ENCODE measurements around the gene HPRT1.

HPRT1 gene

GRCh38 chrX:134525086-134525792, 65.3 kb downstream of the HPRT1 start:
- no peaks in the 10 kb centered on the region for H3K36me3 ChIP-seq
- no peak overlapping the region for H3K27ac ChIP-seq
- peaks cover 55 to 99% (median 90%) of the 10 kb centered on the region in 11 experiments for H3K27me3 ChIP-seq
- H3K4me1 ChIP-seq, result peaks cover 0 to 19% (median 10%) of the 10 kb centered on the region in 10 experiments; a peak in 15 of 20 replicates
- no peaks in the 10 kb centered on the region for H3K9me3 ChIP-seq (replicated peaks in 1 of 11)
- no peak overlapping the region for H3K4me2 ChIP-seq
- peaks cover 0 to 14% (median 0%) of the 10 kb centered on the region in 11 experiments; a peak in 5 of 22 replicates for H4K20me1 ChIP-seq
- H3K9ac ChIP-seq, result no peak overlapping the region
- TF ChIP-seq Cebpa-rat (IDR thresholded peaks at IDR 0.05), result no peak
- H3K4me3 ChIP-seq, result no peak overlapping the region

DNA sequence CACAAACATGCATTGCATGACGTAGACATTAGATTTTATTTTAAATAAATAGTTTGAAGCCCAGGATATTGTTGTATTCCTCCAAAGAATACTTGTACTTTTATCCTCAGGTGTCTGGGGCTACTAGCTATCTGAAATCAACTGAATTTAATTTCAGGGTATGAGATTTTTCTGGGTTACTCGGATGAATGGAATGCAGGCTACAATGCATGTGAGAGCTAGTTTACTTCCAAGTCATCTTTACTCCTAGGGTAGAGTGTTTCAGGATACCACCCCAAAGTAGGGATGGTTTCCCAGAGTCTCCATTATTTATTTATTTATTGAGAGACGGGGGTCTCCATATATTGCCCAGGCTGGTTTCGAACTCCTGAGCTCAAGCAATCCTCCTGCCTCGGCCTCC, 66.4 kb downstream of the HPRT1 start:
- H3K9me3 ChIP-seq (replicated peaks in 1 of 11), result no peaks in the 10 kb centered on the region
- H3K27ac ChIP-seq, result no peak overlapping the region
- H3K4me3 ChIP-seq, result no peak overlapping the region
- H3K4me1 ChIP-seq, result peaks cover 0 to 19% (median 10%) of the 10 kb centered on the region in 10 experiments; a peak in 15 of 20 replicates
- H3K4me2 ChIP-seq, result no peak overlapping the region
- peaks cover 67 to 99% (median 90%) of the 10 kb centered on the region in 11 experiments for H3K27me3 ChIP-seq
- peaks cover 0 to 11% (median 0%) of the 10 kb centered on the region in 11 experiments; a peak in 5 of 22 replicates for H4K20me1 ChIP-seq
- no peaks in the 10 kb centered on the region for H3K36me3 ChIP-seq
- H3K9ac ChIP-seq, result no peak overlapping the region
- TF ChIP-seq Cebpa-rat (IDR thresholded peaks at IDR 0.05), result no peak

GRCh38 chrX:134528960-134529359, 69.0 kb downstream of the HPRT1 start:
- Histone ChIP-seq H3K27me3 (peaks cover 73 to 99% (median 91%) of the 10 kb centered on the region in 11 experiments), H3K9ac (no peak overlapping the region), H3K4me3 (no peak overlapping the region), H3K4me1 (peaks cover 0 to 4% (median 0%) of the 10 kb centered on the region in 10 experiments; a peak in 1 of 20 replicates), H3K9me3 (replicated peaks in 1 of 11) (no peaks in the 10 kb centered on the region), H3K36me3 (no peaks in the 10 kb centered on the region), H3K4me2 (no peak overlapping the region), H4K20me1 (peaks cover 0 to 7% (median 0%) of the 10 kb centered on the region in 11 experiments; a peak in 4 of 22 replicates), H3K27ac (no peak overlapping the region)
- TF ChIP-seq Cebpa-rat (IDR thresholded peaks at IDR 0.05), result no peak

DNA sequence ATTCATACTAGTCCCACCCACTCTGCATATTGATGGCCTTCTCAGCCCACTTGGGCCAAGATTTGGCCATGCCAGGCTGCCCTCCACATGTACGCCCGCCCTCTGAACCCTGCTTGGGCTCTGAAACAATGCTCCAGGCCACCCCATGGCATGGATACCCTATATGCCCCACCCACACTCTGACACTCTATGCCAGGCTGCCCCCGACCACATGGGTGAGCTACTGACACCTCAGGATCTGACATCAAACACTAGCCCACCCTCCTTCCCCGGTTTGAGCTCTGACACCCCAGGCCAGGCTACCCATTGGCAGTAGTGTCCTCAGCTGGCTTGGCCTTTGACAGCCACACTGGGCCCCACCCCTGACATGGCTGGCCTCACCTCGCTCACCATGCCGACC, 69.5 kb downstream of the HPRT1 start:
- Histone ChIP-seq H3K27ac (no peak overlapping the region), H3K4me3 (no peak overlapping the region)

GRCh38 chrX:134530845-134531244, 70.9 kb downstream of the HPRT1 start:
- Histone ChIP-seq H3K4me1 (peaks cover 0 to 4% (median 0%) of the 10 kb centered on the region in 10 experiments; a peak in 1 of 20 replicates), H3K9me3 (replicated peaks in 1 of 11) (no peaks in the 10 kb centered on the region), H3K9ac (no peak overlapping the region), H3K4me2 (0 out of 22 replicates have a peak overlapping the region, but pooled peaks of 1 of the 11 experiments have one; percentile 13), H3K27ac (no peak overlapping the region), H3K4me3 (no peak overlapping the region), H3K27me3 (peaks cover 70 to 100% (median 97%) of the 10 kb centered on the region in 11 experiments), H4K20me1 (peaks cover 0 to 6% (median 0%) of the 10 kb centered on the region in 11 experiments; a peak in 4 of 22 replicates), H3K36me3 (no peaks in the 10 kb centered on the region)
- no peak for TF ChIP-seq Cebpa-rat (IDR thresholded peaks at IDR 0.05)

More for the DNA sequence above, 69.5 kb downstream of the HPRT1 start:
- TF ChIP-seq Cebpa-rat (IDR thresholded peaks at IDR 0.05), result no peak
- Histone ChIP-seq H3K4me1 (peaks cover 0 to 4% (median 0%) of the 10 kb centered on the region in 10 experiments; a peak in 1 of 20 replicates), H3K4me2 (no peak overlapping the region), H3K9me3 (replicated peaks in 1 of 11) (no peaks in the 10 kb centered on the region), H3K36me3 (no peaks in the 10 kb centered on the region), H3K27me3 (peaks cover 71 to 100% (median 93%) of the 10 kb centered on the region in 11 experiments), H3K9ac (no peak overlapping the region), H4K20me1 (peaks cover 0 to 7% (median 0%) of the 10 kb centered on the region in 11 experiments; a peak in 4 of 22 replicates)

DNA sequence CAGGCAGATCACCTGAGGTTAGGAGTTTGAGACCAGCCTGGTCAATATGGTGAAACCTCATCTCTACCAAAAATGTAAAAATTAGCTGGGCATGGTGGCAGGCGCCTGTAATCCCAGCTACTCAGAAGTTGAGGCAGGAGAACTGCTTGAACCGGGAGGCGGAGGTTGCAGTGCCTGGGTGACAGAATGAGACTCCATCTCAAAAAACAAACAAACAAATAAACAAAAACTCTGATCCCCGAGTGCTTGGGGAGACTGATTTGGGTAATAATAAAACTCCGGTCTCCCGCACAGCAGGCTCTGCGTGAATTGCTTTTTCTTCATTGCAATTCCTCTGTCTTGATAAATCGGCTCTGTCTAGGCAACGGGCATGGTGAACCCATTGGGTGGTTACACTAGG, 73.4 kb downstream of the HPRT1 start:
- H3K9ac ChIP-seq, result no peak overlapping the region
- TF ChIP-seq Cebpa-rat (IDR thresholded peaks at IDR 0.05), result no peak
- peaks cover 0 to 14% (median 2%) of the 10 kb centered on the region in 10 experiments; a peak in 5 of 20 replicates for H3K4me1 ChIP-seq
- H3K27ac ChIP-seq, result no peak overlapping the region
- H3K4me2 ChIP-seq, result no peak overlapping the region
- H4K20me1 ChIP-seq, result peaks cover 0 to 6% (median 0%) of the 10 kb centered on the region in 11 experiments; a peak in 5 of 22 replicates
- peaks cover 86 to 100% (median 100%) of the 10 kb centered on the region in 11 experiments for H3K27me3 ChIP-seq
- H3K36me3 ChIP-seq, result no peaks in the 10 kb centered on the region
- H3K4me3 ChIP-seq, result no peak overlapping the region
- no peaks in the 10 kb centered on the region for H3K9me3 ChIP-seq (replicated peaks in 1 of 11)

- no peaks in the 10 kb centered on the region for H3K9me3 ChIP-seq (replicated peaks in 1 of 11)
- no peak overlapping the region for H3K9ac ChIP-seq
- no peak overlapping the region for H3K4me2 ChIP-seq
- TF ChIP-seq Cebpa-rat (IDR thresholded peaks at IDR 0.05), result no peak
- H3K27ac ChIP-seq, result no peak overlapping the region
- H3K4me3 ChIP-seq, result no peak overlapping the region
- H3K36me3 ChIP-seq, result no peaks in the 10 kb centered on the region
- H3K27me3 ChIP-seq, result peaks cover 86 to 100% (median 100%) of the 10 kb centered on the region in 11 experiments
- peaks cover 0 to 6% (median 0%) of the 10 kb centered on the region in 11 experiments; a peak in 5 of 22 replicates for H4K20me1 ChIP-seq
- peaks cover 0 to 14% (median 2%) of the 10 kb centered on the region in 10 experiments; a peak in 5 of 20 replicates for H3K4me1 ChIP-seq
Observed at GRCh38 chrX:134533952-134534351, 74.0 kb downstream of the HPRT1 start.

DNA sequence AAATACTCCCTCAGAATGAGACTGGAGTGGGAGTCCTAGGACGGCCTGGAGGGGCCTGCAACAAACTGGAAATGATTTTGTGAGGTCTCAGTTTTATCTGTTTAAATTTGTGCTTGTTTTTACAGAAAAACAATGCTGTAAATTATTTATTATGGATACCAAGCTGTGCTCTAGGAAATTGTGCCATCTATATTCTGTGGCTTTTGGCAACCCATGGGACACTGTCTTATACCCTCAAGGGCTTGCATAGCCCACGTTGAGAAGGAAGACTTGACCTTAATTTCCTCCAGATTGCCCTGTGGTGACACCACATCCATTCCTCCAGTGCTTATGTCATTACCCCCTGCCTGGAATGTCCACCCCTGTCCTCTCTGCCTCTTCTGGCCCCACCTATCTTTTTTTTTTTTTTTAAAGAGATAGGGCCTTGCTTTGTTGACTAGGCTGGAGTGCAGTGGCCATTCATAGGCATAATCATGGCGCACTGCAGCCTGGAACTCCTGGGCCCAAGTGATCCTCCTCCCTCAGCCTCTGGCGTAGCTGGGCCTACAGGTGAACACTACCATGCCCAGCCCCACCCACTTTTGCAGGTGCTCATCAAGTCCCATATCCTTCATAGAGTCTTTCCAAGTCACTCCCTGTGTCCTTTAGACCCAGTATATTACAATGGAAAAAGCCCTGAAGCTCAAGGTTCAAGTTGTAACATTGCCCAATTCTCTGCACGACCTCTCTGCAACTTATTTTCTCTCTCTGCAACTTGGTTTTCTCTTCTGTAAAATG, 77.4 kb downstream of the HPRT1 start:
- Histone ChIP-seq H3K9ac (no peak overlapping the region), H3K36me3 (no peaks in the 10 kb centered on the region), H3K27ac (no peak overlapping the region), H3K27me3 (peaks cover 70 to 100% (median 96%) of the 10 kb centered on the region in 11 experiments), H4K20me1 (peaks cover 0 to 2% (median 0%) of the 10 kb centered on the region in 11 experiments; a peak in 4 of 22 replicates), H3K4me3 (no peak overlapping the region), H3K4me2 (peak overlapping the region in 3 of 11 experiments; percentile 8 to 25 (median 14); a peak in 3 of 22 replicates), H3K9me3 (replicated peaks in 1 of 11) (no peaks in the 10 kb centered on the region), H3K4me1 (peaks cover 3 to 11% (median 7%) of the 10 kb centered on the region in 10 experiments; a peak in 19 of 20 replicates)
- no peak for TF ChIP-seq Cebpa-rat (IDR thresholded peaks at IDR 0.05)

DNA sequence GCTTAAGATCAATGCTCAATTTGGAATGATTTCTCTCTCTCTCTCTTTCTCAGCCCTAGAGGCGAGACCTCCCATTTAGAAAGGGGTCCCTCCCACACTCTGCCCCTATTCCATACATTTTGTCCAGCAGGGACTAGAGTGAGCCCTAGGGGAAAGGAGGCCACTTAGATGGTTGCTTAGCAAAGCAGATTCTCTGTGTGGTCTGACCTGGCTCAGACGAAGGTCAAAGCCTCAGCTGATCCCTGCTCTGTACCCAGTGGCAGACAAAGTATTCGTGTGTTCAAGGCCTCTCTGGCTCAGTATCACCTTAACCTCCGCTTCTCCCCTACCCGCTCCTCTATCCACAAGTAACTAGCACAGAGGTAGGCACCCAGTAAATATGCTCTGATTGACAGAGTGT, 78.4 kb downstream of the HPRT1 start:
- Histone ChIP-seq H3K36me3 (no peaks in the 10 kb centered on the region), H3K4me3 (no peak overlapping the region), H3K4me1 (peaks cover 12 to 20% (median 16%) of the 10 kb centered on the region in 10 experiments; a peak in 19 of 20 replicates), H3K9me3 (replicated peaks in 1 of 11) (no peaks in the 10 kb centered on the region), H3K9ac (no peak overlapping the region), H3K27me3 (peaks cover 70 to 100% (median 96%) of the 10 kb centered on the region in 11 experiments), H4K20me1 (no peaks in the 10 kb centered on the region; a peak in 4 of 22 replicates), H3K27ac (no peak overlapping the region), H3K4me2 (no peak overlapping the region)
- TF ChIP-seq Cebpa-rat (IDR thresholded peaks at IDR 0.05), result no peak
